ENCODE data around the gene SIK2.

DNA sequence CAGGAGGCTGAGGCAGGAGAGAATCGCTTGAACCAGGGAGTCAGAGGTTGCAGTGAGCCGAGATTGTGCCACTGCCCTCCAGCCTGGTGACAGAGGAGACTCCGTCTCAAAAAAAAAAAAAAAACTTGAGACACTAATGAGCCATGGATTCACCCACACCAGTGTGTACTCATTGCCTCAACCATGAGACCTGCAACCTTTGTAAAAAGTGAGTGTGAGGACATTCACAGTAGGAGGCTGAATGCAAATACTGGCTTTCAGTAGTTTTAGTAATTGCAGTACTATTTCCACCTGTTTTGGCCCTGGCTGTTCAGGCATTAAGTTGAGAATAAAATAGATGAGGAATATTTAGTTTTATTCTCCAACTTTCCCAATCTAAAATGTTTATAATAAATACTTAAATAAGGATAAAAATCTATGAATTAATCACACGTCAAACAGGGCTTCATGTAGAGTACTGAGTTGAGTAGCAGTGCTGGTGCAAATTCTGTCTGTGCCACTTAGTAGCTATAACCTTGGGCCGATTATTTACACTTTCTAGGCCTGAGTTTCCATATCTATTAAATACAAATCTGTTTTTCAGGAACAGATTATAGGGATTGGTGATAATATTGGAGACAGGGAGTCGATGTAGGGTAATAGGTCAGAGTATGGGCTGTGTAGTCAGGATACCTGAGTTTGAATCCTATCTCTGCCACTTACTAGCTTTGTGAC is 91.1 kb downstream of the SIK2 start:
- TF ChIP-seq, protein P1, sequence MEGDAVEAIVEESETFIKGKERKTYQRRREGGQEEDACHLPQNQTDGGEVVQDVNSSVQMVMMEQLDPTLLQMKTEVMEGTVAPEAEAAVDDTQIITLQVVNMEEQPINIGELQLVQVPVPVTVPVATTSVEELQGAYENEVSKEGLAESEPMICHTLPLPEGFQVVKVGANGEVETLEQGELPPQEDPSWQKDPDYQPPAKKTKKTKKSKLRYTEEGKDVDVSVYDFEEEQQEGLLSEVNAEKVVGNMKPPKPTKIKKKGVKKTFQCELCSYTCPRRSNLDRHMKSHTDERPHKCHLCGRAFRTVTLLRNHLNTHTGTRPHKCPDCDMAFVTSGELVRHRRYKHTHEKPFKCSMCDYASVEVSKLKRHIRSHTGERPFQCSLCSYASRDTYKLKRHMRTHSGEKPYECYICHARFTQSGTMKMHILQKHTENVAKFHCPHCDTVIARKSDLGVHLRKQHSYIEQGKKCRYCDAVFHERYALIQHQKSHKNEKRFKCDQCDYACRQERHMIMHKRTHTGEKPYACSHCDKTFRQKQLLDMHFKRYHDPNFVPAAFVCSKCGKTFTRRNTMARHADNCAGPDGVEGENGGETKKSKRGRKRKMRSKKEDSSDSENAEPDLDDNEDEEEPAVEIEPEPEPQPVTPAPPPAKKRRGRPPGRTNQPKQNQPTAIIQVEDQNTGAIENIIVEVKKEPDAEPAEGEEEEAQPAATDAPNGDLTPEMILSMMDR (IDR thresholded peaks at IDR 0.05) = no peak
- TF ChIP-seq EP300 (IDR thresholded peaks at IDR 0.05; ENCODE audit: low read depth) = no peak
